ENCODE measurements around the gene TRPT1.

Gene TRPT1

GRCh38 chr11:64260147-64260708 is 34.2 kb upstream of the TRPT1 start:
- DNase-seq (ENCODE audit: low spot score) = no peak
- no peak overlapping the region for H2AK5ac ChIP-seq (ENCODE audit: low read depth, low read length)
- no CpG with 5 or more reads among the region's 6 CpGs for WGBS, 2 donors (ENCODE audit: extremely low coverage in 2 of 2, insufficient read length in 2 of 2, insufficient replicate concordance in 1 of 2)
- H3K36me3 ChIP-seq (replicated peaks in 1 of 2; ENCODE audit: control insufficient read depth in 2 of 2, insufficient read depth in 2 of 2, low read length in 2 of 2) = peaks cover 42 to 83% of the 10 kb centered on the region in 2 donors
- H3K4me2 ChIP-seq (ENCODE audit: insufficient read depth, low read length, poor library complexity, severe bottlenecking) = no peak overlapping the region
- peaks cover 0 to 4% of the 10 kb centered on the region in 2 donors for H3K4me1 ChIP-seq (ENCODE audit: control insufficient read depth in 2 of 2, insufficient read depth in 1 of 2, low read depth in 1 of 2, low read length in 2 of 2)
- H3K4ac ChIP-seq (ENCODE audit: low read length) = no peak overlapping the region
- H2BK15ac ChIP-seq (ENCODE audit: low read length) = no peak overlapping the region
- no peak overlapping the region for H2AFZ ChIP-seq (ENCODE audit: low read length)
- H3K4me3 ChIP-seq (ENCODE audit: low read length in 2 of 2) = no peak overlapping the region
- H4K8ac ChIP-seq (ENCODE audit: low read depth, low read length) = no peak overlapping the region
- peaks cover 3% of the 10 kb centered on the region for H3K79me1 ChIP-seq (ENCODE audit: low read depth, low read length)
- H2BK12ac ChIP-seq (ENCODE audit: low read length) = no peak overlapping the region
- no peak overlapping the region for H2BK5ac ChIP-seq (ENCODE audit: low read length)
- no peak overlapping the region for H4K91ac ChIP-seq (ENCODE audit: low read depth, low read length, poor library complexity)
- H3K23ac ChIP-seq (ENCODE audit: low read depth, low read length, poor library complexity) = no peak overlapping the region
- no peak overlapping the region for H3K14ac ChIP-seq (ENCODE audit: low read length)
- H3K9ac ChIP-seq (ENCODE audit: low read depth, low read length, poor library complexity) = no peak overlapping the region
- no peak overlapping the region for H2BK120ac ChIP-seq (ENCODE audit: low read depth, low read length)
- H3K27me3 ChIP-seq (ENCODE audit: control insufficient read depth in 3 of 3, insufficient read depth in 3 of 3, low read depth in 1 of 3, low read length in 3 of 3) = no peaks in the 10 kb centered on the region
- no peak overlapping the region for H3K27ac ChIP-seq (replicated peaks; ENCODE audit: low read length)
- no peak overlapping the region for H3K18ac ChIP-seq (ENCODE audit: low read length)
- H3K9me3 ChIP-seq (replicated peaks in 1 of 2; ENCODE audit: control insufficient read depth in 2 of 2, insufficient read depth in 1 of 2, low read depth in 1 of 2, low read length in 2 of 2) = no peaks in the 10 kb centered on the region

GRCh38 chr11:64259533-64260067 is 33.6 kb upstream of the TRPT1 start:
- Histone ChIP-seq H3K18ac (ENCODE audit: low read length) (no peak overlapping the region), H4K8ac (ENCODE audit: low read depth, low read length) (no peak overlapping the region), H2BK120ac (ENCODE audit: low read depth, low read length) (peak overlapping the region; percentile 31), H2AFZ (ENCODE audit: low read length) (no peak overlapping the region), H3K4me3 (ENCODE audit: low read length in 2 of 2) (peak overlapping the region in 1 of 2 donors; percentile 43), H2BK5ac (ENCODE audit: low read length) (no peak overlapping the region), H3K27me3 (ENCODE audit: control insufficient read depth in 3 of 3, insufficient read depth in 3 of 3, low read depth in 1 of 3, low read length in 3 of 3) (no peaks in the 10 kb centered on the region), H3K14ac (ENCODE audit: low read length) (no peak overlapping the region), H3K4ac (ENCODE audit: low read length) (no peak overlapping the region), H2BK12ac (ENCODE audit: low read length) (no peak overlapping the region), H3K9me3 (replicated peaks in 1 of 2; ENCODE audit: control insufficient read depth in 2 of 2, insufficient read depth in 1 of 2, low read depth in 1 of 2, low read length in 2 of 2) (no peaks in the 10 kb centered on the region), H4K91ac (ENCODE audit: low read depth, low read length, poor library complexity) (no peak overlapping the region), H3K36me3 (replicated peaks in 1 of 2; ENCODE audit: control insufficient read depth in 2 of 2, insufficient read depth in 2 of 2, low read length in 2 of 2) (peaks cover 42 to 87% of the 10 kb centered on the region in 2 donors), H3K4me2 (ENCODE audit: insufficient read depth, low read length, poor library complexity, severe bottlenecking) (no peak overlapping the region), H2AK5ac (ENCODE audit: low read depth, low read length) (no peak overlapping the region), H3K4me1 (ENCODE audit: control insufficient read depth in 2 of 2, insufficient read depth in 1 of 2, low read depth in 1 of 2, low read length in 2 of 2) (peaks cover 0 to 4% of the 10 kb centered on the region in 2 donors), H3K27ac (replicated peaks; ENCODE audit: low read length) (no peak overlapping the region), H3K23ac (ENCODE audit: low read depth, low read length, poor library complexity) (no peak overlapping the region), H3K9ac (ENCODE audit: low read depth, low read length, poor library complexity) (no peak overlapping the region), H3K79me1 (ENCODE audit: low read depth, low read length) (peaks cover 3% of the 10 kb centered on the region), H2BK15ac (ENCODE audit: low read length) (no peak overlapping the region)
- WGBS, 2 donors (ENCODE audit: extremely low coverage in 2 of 2, insufficient read length in 2 of 2, insufficient replicate concordance in 1 of 2) = no CpG with 5 or more reads among the region's 4 CpGs
- DNase-seq (ENCODE audit: low spot score) = no peak

- WGBS, 2 donors (ENCODE audit: extremely low coverage in 2 of 2, insufficient read length in 2 of 2, insufficient replicate concordance in 1 of 2) = no CpG with 5 or more reads among the region's 32 CpGs
- no peak overlapping the region for H2AK5ac ChIP-seq (ENCODE audit: low read depth, low read length)
- H4K8ac ChIP-seq (ENCODE audit: low read depth, low read length) = no peak overlapping the region
- H3K27ac ChIP-seq (replicated peaks; ENCODE audit: low read length) = no peak overlapping the region
- no peak overlapping the region for H3K18ac ChIP-seq (ENCODE audit: low read length)
- no peak overlapping the region for H3K23ac ChIP-seq (ENCODE audit: low read depth, low read length, poor library complexity)
- no peak overlapping the region for H4K91ac ChIP-seq (ENCODE audit: low read depth, low read length, poor library complexity)
- DNase-seq (ENCODE audit: low spot score) = no peak
- H3K4me1 ChIP-seq (ENCODE audit: control insufficient read depth in 2 of 2, insufficient read depth in 1 of 2, low read depth in 1 of 2, low read length in 2 of 2) = peaks cover 0 to 4% of the 10 kb centered on the region in 2 donors
- no peak overlapping the region for H2BK15ac ChIP-seq (ENCODE audit: low read length)
- no peak overlapping the region for H2AFZ ChIP-seq (ENCODE audit: low read length)
- H3K4me2 ChIP-seq (ENCODE audit: insufficient read depth, low read length, poor library complexity, severe bottlenecking) = no peak overlapping the region
- H2BK12ac ChIP-seq (ENCODE audit: low read length) = no peak overlapping the region
- H3K4ac ChIP-seq (ENCODE audit: low read length) = no peak overlapping the region
- peaks cover 43 to 87% of the 10 kb centered on the region in 2 donors for H3K36me3 ChIP-seq (replicated peaks in 1 of 2; ENCODE audit: control insufficient read depth in 2 of 2, insufficient read depth in 2 of 2, low read length in 2 of 2)
- H2BK5ac ChIP-seq (ENCODE audit: low read length) = no peak overlapping the region
- no peak overlapping the region for H3K14ac ChIP-seq (ENCODE audit: low read length)
- no peaks in the 10 kb centered on the region for H3K9me3 ChIP-seq (replicated peaks in 1 of 2; ENCODE audit: control insufficient read depth in 2 of 2, insufficient read depth in 1 of 2, low read depth in 1 of 2, low read length in 2 of 2)
- peak overlapping the region; percentile 31 for H2BK120ac ChIP-seq (ENCODE audit: low read depth, low read length)
- peak overlapping the region; percentile 70 for H3K9ac ChIP-seq (ENCODE audit: low read depth, low read length, poor library complexity)
- peak overlapping the region in 1 of 2 donors; percentile 43 for H3K4me3 ChIP-seq (ENCODE audit: low read length in 2 of 2)
- no peaks in the 10 kb centered on the region for H3K27me3 ChIP-seq (ENCODE audit: control insufficient read depth in 3 of 3, insufficient read depth in 3 of 3, low read depth in 1 of 3, low read length in 3 of 3)
- H3K79me1 ChIP-seq (ENCODE audit: low read depth, low read length) = peaks cover 3% of the 10 kb centered on the region
Measured at GRCh38 chr11:64258946-64259532, 33.1 kb upstream of the TRPT1 start.

GRCh38 chr11:64258356-64258755 is 32.4 kb upstream of the TRPT1 start:
- H3K36me3 ChIP-seq (replicated peaks in 1 of 2; ENCODE audit: control insufficient read depth in 2 of 2, insufficient read depth in 2 of 2, low read length in 2 of 2) = peaks cover 42 to 83% of the 10 kb centered on the region in 2 donors
- no peak overlapping the region for H3K9ac ChIP-seq (ENCODE audit: low read depth, low read length, poor library complexity)
- no peak for DNase-seq (ENCODE audit: low spot score)
- no peak overlapping the region for H2BK120ac ChIP-seq (ENCODE audit: low read depth, low read length)
- peaks cover 0 to 1% of the 10 kb centered on the region in 2 donors for H3K4me1 ChIP-seq (ENCODE audit: control insufficient read depth in 2 of 2, insufficient read depth in 1 of 2, low read depth in 1 of 2, low read length in 2 of 2)
- H2BK5ac ChIP-seq (ENCODE audit: low read length) = no peak overlapping the region
- no peak overlapping the region for H3K23ac ChIP-seq (ENCODE audit: low read depth, low read length, poor library complexity)
- no peak overlapping the region for H2BK12ac ChIP-seq (ENCODE audit: low read length)
- no peak overlapping the region for H4K8ac ChIP-seq (ENCODE audit: low read depth, low read length)
- H2AFZ ChIP-seq (ENCODE audit: low read length) = no peak overlapping the region
- H3K14ac ChIP-seq (ENCODE audit: low read length) = no peak overlapping the region
- H3K27ac ChIP-seq (replicated peaks; ENCODE audit: low read length) = no peak overlapping the region
- H3K27me3 ChIP-seq (ENCODE audit: control insufficient read depth in 3 of 3, insufficient read depth in 3 of 3, low read depth in 1 of 3, low read length in 3 of 3) = no peaks in the 10 kb centered on the region
- H2AK5ac ChIP-seq (ENCODE audit: low read depth, low read length) = no peak overlapping the region
- no peak overlapping the region for H4K91ac ChIP-seq (ENCODE audit: low read depth, low read length, poor library complexity)
- no peak overlapping the region for H3K18ac ChIP-seq (ENCODE audit: low read length)
- no CpG with 5 or more reads among the region's 24 CpGs for WGBS, 2 donors (ENCODE audit: extremely low coverage in 2 of 2, insufficient read length in 2 of 2, insufficient replicate concordance in 1 of 2)
- no peak overlapping the region for H3K4me2 ChIP-seq (ENCODE audit: insufficient read depth, low read length, poor library complexity, severe bottlenecking)
- no peak overlapping the region for H3K4ac ChIP-seq (ENCODE audit: low read length)
- peaks cover 3% of the 10 kb centered on the region for H3K79me1 ChIP-seq (ENCODE audit: low read depth, low read length)
- H2BK15ac ChIP-seq (ENCODE audit: low read length) = no peak overlapping the region
- H3K9me3 ChIP-seq (replicated peaks in 1 of 2; ENCODE audit: control insufficient read depth in 2 of 2, insufficient read depth in 1 of 2, low read depth in 1 of 2, low read length in 2 of 2) = no peaks in the 10 kb centered on the region
- peak overlapping the region in 1 of 2 donors; percentile 9 for H3K4me3 ChIP-seq (ENCODE audit: low read length in 2 of 2)
